IPS DF 4.7 (cell line): Measurements from ENCODE around the gene TM9SF3.

ENCODE experiments used
- DNase-seq: peaks from one replicate; pipeline ENCODE4 v3.0.0-alpha.2; 2013; ENCODE audit warnings: low spot score; ENCODE audit errors: extremely low read depth

TM9SF3 gene

DNA sequence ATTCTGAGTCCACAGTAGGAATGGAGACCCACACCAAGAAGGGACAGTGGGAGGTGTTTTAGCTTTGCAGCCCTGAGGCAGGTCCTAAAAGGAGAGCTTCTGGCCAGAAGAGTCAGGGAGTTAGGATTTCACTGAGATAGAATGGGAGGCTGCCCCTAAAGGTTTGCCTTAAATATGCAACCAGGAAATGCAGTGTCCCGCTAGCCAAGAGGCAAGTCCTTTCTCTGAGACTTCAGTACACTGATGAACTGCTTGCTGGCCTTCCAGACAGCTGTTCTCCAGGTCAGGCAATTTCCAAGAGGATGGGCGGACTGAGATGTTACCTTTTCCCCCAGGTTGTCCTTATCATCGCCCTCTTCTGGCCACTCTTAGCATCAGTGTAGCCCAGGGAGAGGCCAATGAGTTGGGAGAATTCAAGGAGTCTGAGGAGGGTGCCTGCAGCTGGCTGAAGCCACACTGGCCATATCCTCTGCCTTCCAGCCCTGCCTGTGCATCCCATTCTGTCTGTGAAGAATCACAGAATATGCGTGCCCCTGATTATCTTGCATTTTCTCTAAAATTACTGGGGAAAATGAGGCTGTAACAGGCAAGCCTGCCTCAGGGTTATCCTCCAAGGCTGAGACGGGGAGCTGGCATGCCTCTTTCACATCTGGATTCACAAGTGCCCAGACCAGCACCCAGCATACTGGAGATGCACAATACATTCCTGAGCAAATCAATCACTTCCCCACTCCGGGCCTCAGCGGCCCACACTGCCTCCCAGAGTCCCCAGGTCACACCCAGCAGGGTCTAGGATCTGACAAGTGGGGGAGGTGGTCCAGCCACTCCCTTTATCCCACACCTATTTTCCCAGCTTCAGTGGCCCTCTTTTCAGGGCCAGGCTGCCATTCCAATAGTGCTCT lies 75.5 kb downstream of the TM9SF3 start:
- DNase-seq, result no peak

DNA sequence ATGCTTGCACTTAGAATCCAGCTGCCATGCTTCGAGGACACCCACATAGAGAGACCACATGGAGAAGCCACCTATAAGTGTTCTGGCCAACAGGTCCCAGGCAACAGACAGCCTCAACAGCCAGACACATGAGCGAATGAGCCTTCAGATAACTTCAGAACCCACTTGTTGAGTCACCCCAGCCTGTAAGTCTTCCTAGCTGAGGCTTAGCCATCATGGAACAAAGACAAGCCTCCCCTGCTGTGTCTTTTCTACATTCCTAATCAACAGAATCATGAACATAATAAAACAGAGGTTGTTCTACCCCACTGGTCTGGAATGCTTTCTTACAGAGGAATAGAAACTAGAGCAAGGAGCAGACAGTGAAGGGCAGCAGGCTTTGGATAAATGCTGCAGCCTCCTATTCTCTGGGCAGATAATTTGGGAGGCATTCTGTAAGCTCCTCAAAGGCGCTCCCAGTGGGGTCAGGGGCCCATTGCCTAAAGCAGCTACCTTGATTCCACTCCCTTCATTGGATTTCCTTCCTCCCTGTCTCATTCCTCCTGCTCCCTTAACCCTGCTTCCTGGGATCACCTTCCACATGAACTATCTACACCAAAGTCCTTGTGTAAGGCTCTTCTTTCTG lies 77.7 kb downstream of the TM9SF3 start:
- no peak for DNase-seq

DNA sequence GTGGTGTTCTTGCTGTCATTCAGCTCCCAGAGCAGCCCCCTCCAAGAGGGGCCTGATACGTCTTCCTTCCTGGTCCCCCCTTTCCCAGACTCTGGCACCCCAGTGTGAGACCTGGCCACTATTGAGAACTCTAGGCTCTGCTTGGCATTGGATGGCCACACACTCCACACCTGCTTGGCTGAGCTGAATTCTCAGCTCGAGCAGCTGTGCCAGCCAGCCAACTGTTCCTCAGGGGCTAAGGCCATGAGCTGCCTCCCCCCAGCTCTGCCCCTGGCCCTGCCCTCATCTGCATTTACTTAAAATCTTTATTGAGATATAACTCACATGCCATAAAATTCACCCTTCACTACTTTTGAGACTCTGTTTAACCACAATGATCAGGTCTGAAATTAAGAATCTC lies 79.8 kb downstream of the TM9SF3 start:
- no peak for DNase-seq

DNA sequence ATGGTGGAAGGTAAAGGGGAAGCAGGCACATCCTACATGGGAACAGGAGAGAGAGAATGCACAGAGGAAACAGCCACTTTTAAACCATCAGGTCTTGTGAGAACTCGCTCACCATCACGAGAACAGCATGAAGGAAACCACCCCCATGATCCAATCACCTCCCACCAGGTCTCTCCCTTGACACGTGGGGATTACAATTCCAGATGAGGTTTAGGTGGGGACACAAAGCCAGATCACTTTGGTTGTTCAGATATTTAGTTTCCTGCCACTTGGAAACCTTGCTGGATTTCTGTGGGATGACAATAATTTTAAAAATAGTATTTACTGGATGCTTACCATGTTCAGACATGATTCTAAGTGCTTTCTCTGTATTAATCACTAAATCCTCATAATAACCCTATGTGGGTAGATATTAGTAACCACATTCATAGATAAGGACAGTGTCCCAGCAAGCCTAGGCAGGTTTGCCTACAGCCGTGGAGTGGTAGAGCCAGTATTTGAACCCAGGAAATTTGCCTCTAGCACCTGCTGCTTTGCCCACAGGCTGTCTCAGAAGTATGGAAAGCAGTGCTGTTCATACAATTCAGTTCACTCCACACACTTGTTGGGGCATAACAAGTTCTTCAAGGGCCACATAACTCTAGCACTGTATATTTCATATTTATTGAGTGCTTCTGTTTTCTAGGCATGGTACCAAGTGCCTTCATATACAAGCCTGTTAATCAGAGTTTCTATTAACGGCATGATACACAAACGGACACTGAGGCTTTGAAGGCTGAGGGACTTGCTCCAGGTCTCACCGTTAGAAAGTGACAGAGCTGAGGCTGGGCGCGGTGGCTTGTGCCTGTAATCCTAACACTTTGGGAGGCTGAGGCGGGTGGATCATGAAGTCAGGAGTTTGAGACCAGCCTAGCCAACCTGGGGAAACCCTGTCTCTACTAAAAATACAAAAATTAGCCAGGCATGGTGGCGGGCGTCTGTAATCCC lies 81.4 kb downstream of the TM9SF3 start:
- no peak for DNase-seq

DNA sequence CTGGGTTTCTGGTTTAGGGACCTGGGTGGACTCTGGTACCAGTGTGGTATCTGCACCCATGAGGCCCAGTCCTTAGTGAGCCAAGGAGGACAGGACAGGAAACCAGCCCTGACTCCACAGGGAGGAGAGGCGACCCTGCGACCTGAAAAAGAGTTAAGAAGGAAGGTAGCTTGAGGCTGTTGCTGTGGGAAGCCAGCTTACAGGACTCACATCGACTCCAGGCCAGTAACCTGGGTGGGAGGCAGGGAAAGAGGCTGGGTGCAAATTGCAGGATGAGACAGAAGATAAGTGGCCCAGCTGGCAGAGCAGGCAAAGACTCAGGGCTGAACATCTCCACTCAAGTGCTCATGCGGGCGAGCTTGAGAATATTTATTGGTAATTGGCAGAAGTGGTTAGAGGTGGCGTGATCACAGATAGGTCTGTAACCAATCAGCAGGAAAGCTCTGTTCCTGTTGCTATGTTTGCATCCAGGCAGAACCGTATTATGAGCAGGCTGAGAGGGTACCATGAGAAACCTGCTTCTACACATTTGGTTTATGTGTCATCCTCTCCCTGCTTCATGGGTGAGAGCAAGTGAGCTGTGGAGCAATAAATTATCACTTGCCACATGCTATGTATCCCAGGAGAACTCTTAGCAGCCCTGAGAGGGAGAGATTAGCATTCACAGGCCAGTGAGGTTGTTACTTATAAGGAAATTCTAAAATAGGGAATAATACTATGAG lies 84.1 kb downstream of the TM9SF3 start:
- no peak for DNase-seq

DNA sequence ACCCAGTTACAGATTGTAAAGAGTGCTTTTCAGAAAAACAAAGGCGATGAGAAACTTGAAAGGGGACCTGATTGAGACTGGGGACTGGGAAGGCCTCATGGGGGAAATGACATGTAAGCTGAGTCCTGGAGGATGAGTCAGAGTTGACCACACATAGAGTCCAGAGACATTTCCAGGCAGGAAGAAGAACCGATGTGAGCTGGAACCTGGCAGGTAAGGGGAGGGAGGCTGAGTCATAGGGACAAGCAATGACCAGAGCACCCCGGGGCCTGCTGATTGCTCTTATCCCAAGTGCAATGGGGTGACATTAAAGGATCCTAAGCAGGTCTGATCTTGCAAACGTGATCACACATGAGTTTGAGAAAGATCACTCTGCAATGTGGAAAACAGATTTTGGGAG lies 84.8 kb downstream of the TM9SF3 start:
- no peak for DNase-seq

DNA sequence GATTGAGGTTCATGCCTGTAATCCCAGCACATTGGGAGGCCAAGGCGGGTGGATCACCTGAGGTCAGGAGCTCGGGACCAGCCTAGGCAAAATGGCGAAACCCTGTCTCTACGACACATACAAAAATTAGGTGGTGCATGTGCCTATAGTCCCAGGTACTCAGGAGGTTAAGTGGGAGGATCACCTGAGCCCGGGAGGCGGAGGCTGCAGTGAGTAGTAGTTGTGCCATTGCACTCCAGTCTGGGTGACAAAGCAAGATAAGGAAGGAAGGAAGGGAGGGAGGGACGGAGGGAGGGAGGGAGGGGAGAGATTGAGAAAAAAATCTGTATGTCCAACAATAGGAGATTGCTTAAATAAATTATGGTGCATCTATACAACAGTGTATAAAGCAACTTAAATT lies 86.3 kb downstream of the TM9SF3 start:
- DNase-seq, result no peak

DNA sequence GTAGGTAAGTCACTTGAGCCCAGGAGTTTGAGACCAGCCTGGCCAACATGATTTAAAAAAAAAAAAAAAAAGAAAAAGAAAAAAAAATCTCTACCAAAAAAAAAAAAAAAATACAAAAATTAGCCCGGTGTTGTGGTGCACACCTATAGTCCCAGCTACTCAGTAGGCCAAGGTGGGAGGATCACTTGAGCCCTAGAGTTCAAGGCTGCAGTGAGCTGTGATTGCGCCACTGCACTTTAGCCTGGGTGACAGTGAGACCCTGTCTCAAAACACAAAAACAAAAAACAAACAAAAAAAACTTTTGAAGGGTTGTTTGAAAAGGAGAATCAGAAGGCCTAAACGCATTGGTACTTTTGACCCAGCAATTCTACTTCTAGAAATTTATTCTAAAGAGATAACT lies 86.8 kb downstream of the TM9SF3 start:
- no peak for DNase-seq

DNA sequence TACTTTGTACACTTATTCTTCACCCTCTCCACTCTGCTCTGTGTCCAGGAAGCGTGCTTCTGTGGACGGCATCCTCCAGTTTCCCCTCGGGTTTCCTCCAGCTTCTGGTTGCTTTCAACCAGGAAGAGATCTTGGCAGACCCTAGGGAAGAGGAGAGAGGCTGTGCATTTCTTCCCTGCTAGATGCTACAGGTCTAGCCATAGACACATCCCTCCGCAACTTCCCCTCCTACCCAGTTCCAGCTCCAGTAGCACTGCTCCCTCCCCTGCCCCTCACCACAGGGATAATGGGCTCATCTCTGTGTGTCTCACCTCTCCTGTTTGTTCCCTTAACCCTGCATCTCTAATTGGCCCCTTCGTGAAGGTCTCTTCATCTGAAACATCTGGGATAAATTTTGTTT lies 89.4 kb downstream of the TM9SF3 start:
- DNase-seq, result no peak

DNA sequence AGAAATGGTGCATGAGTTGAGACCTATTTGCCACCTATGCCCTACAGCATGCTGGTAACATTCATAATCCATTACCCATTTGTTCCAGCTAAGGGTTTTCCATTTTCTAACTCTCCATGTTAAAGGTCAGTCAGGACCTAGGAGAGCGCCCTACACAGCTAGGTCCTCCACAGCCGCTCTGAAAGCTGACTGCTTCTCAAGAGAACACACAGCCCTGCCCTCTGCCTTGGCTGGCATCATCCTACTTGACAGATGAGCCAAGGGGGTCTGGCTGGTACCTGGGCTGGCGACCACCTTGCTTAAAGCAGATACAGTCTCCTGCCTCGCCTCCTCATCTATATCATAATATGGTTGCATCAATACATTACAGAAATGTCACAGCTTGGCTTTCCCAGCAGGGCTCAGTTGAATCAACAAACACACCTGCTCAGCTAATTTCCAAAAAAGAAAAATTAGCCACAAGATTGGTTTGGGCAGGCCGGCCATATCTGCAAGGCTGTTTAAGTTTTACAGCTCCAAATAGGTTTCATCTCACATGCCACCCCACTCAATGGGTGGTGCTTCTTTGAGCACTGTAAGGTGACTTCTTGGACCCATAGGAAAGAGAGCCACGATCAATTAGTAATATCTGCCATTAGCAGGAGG lies 90.4 kb downstream of the TM9SF3 start:
- no peak for DNase-seq

DNA sequence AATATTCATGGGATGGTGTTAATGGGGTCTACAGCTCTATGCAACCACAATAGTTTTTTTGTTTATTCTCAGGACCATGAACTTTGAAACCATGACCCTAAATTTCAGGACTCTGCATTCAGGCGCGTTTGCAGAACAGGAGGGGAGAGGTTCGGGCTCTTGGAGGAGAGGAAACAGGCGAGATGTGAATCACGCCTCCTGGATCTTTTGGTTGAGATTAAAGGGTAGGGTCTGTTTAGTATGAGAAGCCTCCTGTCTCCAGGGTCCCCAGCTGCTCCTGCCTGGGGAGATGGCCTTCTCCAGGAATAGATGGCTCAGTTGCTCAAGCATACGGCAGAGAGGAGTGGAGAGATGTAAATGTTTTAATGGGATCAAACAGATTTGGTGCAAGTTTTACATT lies 91.3 kb downstream of the TM9SF3 start:
- DNase-seq, result no peak

DNA sequence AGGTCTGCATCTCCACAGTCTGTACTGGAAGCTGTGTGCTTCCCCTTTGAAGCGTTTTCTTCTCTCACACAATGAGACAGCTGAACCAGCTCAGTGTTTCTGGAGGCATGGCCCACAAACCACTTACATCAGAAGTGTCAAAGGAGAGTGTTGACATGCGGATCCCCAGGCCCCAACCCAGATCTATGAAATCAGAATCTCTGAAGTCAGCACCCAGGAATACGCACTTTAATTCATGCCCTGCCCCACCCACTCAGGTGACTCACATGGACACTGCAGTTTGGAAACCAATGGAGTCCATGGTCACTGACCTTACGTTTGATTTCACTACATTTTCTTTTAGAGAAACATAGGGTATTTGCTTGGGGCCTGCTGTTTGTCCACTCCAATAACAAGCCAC lies 92.1 kb downstream of the TM9SF3 start:
- DNase-seq, result no peak

DNA sequence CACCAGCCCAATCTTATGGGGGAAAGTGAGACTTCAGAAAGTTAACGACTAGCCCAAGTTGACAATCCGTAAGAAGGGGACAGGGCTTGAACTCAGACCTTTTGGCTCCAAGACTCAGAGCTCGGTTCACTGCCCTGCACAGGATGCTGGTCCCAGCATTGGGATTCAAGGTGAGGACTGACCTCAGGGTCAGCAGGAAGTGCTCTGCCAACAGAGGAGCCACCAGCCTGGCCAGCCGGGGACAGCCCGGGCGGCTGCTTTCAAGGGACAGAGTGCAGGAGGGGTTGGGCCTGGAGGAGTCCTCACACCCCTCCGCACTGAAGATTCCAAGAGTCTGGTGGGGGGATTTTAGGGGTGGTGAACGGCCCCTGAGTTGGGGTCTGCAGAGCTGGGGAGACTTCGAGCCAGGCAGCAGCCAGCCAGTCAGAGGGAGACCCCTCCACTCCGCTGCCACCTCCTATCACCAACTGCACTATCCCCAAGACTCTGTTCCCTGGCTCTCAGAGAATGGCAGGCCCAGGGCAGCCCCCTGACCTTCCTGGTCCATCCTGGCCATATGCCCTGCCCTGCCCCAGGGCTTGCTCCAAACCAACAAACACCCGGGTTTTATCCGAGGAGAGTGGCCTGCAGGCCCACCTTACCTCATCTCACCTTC lies 92.8 kb downstream of the TM9SF3 start:
- no peak for DNase-seq

DNA sequence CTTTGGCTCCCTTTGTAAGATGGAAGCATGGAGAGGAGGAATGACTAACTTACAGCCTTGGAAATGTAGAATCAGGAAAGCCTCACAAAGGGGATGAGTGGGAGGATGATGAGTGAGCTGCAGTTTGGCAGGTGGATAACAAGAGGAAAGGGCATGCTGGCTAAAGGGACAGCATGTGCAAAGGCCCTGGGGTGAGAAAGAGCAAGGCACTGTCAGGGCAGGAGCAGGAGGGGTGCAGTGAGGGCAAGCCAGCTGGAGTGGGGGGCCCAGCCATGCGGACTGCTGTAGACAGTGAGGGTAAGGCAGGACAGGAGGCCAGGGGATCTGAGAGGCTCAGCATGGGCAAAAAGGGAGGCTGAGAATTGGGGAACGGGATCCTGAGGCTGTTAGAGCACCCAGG lies 93.6 kb downstream of the TM9SF3 start:
- DNase-seq, result no peak

DNA sequence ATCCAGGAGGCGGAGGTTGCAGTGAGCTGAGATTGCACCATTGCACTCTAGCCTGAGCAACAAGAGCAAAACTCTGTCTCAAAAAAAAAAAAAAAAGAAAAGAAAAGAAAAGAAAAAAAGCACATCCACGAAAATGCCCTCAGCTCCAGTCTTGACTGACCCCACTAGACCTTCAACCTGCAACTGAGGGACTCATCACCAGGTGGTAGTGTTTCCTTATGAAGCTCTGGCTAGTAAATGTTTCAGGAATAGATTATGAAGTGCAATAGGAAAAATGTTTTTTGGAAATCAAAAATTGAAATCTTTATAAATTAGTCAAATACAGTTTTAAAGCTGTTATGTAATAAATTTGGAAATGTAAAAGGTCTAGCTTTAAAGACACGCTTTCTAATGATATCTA lies 95.5 kb downstream of the TM9SF3 start:
- no peak for DNase-seq

DNA sequence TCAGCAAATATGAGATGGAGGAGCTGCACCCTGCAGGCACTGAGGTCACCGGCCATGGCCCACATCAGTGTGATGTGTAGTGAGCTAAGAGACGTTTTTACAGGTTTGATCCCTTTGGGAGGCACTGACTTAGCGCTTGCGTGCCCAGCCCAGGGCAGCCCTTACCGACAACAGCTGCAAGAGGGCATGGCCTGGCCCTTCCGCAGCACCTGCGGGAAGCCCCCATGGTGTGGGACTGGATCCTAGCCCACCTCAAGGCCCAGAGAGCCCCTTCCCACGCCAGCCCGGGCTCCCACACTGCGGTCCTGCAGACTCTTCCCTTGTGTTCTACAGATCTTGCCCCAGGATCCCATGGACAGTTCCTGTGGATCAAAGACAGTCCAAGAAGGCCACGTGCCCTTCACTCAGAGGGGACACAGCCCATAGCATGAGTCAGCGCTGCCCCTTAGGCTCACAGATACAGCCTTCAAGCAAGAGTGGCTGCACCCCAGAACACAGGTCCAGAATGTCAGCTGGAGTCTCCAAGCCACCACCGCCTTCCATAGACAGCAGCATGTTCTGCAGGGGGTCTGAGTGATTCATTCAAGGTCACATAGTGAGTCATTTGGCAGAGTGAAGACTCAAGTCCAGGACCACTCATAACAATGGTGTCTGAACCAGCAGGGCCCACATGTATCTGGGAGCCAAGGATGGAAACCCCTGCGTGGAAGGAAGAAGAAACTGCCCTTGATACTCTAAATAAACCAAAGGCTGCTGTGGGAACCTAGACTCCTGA lies 98.5 kb downstream of the TM9SF3 start:
- DNase-seq, result no peak

DNA sequence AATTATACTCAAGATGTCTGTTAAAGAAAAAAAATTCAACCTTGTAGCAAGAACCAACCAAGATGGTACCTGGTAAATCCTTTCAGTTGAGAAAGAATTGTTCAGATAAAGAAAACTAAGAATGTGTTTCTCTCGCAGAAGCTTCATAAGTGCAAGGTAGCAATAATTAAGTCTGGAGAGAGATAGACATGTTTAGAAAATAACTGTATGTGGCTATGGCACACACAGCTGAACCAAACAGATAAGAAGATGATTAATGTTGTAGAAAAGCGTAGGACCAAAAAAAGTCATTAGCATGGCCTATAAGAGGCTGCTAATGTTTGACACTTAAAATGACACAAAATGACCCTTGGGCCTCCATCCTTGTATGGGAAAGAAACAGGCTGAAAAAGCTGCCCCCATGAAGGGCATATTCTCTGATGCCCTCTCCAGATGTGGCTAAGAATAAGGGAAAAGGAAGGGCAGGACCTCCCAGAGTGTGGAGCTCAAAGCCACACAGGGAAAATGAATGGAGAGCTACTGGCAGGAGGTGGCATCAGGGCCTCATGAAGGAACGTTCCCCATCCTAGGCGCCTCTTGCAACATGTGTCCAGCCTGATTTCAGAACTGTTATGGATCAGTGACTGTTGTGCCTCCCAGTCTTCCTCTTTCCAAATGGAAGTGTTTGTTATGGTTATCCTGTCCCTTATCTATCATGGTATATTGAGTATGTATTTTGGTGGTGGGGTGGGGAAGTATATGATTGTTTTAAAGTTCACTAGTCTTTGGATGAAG lies 103.8 kb downstream of the TM9SF3 start:
- DNase-seq, result no peak

DNA sequence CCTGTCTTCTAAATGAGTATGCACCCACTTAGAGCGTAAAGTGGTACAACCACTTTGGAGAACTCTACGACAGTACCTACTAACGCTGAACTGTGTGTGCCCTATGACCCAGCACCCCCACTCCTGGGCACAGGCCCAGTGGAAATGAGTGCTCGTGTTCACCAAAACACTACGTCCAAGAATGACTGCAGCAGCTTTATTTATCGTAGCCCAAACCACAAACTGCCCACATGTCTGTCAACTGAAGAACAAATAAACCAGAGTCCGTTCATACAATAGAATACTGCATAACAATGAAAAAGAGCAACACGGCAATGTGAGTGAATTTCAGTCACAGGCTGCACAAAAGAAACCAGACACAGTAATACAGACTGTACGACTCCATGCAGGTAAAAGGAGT lies 108.5 kb downstream of the TM9SF3 start:
- no peak for DNase-seq

DNA sequence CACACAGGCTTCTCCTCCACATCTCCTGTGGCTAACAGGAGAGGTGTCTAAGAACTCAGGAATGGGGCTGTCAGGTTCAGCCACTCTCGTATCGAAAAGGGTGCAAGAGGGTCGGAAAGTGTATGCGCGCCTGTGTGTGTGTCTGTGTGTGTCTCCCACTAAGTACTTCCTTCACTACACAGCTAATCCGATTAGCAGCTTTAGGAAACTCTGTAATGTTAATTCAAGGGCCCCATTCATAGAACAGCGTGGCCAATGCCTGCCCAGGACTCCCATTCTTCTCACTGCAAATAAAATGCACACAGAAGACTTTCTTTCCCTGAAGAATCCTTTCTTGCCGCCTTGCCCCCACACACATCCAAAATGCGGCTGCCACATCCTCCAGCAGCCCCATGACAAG lies 112.9 kb downstream of the TM9SF3 start:
- no peak for DNase-seq
